HG03432 (cell line): ENCODE data around the gene TIGD4.

Experiments
- ATAC-seq: cut with Tn5 transposase; IDR thresholded peaks from one replicate; pipeline ENCODE4 v1.9.1; 2021; ENCODE audit warnings: mild to moderate bottlenecking, moderate library complexity; ENCODE audit not compliant: unreplicated experiment

Gene TIGD4

DNA sequence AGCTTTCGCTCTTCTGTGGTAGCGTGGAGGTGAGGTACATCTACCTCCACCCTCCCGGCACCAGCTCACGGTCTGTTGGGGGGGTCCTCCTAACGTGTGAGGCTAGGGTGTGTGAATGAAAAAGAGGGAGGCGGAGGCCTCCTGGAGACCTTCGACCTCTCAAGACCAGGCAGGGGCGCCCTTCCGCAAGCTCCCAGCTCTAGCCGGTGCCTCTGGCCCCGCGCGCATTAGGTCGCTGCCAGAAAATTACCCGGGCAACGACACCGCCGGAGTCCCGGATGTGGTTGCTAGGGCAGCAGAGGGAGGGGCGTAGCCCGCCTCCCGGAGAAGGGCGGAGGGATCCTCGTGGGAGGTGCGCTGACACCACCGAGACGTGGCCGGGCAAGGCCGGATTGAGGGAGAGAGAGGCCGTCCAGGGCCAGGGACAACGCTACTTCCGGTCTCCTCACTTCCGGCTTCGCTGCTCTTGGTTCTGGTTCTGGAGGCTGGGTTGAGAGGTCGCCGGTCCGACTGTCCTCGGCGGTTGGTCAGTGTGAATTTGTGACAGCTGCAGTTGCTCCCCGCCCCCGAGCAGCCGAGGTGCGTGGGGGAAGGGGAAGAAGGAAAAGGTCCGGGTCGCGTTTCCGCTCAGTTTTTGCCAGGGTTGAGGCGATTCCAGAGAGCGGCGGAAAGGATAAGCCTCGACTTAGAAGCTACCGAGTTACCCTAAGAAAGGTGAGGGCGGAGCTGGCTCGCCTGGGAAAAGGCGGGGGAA is at the start of gene TIGD4, which contains the start of gene ARFIP1:
Gene TIGD4 (minus strand): TSS at position 218 of the 754 bp plus-strand sequence. CDS start 8,726 bp downstream, outside the sequence.
Gene ARFIP1 (plus strand): TSS at position 442 of the 754 bp plus-strand sequence. CDS start 49,680 bp downstream, outside the sequence.
- ATAC-seq, result peak; percentile 93

DNA sequence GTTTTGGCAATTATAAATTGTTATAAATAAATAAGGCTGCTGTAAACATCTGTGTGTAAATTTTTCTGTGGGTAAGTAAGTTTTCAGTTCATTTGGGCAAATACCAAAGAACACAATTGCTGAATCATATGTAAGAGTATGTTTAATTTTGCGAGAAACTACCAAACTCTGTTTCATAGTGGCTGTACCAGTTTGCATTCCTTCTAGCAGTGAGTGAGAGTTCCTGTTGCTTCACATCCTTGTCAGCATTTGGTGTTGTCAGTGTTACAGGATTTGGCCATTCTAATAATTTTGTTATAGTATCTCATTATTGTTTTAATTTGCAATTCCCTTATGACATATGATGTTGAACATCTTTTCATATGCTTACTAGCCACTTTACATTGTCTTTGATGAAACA is 48.6 kb upstream of the TIGD4 start:
- ATAC-seq, result no peak

DNA sequence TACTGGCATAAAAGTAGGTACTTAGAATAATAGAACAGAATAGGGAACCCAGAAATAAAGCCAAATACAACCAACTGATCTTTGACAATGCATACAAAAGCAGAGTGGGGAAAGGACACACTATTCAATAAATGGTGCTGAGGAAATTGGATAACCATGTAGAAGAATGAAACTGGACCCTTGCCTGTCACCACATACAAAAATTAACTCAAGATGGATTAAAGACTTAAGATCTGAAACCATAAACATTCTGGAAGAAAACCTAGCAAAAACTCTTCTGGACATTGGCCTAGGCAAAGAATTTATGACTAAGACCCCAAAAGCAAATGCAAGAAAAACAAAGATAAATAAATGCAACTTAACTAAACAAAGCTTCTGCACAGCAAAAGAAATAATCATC is 45.8 kb upstream of the TIGD4 start:
- no peak for ATAC-seq

DNA sequence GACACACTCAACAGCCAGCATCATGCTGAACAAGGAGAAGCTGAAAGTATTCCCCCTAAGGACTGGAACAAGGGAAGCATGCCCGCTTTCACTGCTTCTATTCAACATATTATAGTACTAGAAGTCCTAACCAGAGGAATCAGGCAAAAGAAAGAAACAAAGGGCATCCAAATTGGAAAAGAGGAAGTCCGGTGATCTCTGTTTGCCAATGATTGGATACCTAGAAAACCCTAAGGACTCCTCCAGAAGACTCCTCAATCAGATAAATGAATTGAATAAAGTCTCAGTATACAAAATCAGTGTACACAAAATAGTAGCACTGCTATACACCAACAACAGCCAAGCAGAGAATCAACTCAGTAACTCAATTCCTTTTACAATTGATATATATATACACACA is 45.0 kb upstream of the TIGD4 start:
- no peak for ATAC-seq

DNA sequence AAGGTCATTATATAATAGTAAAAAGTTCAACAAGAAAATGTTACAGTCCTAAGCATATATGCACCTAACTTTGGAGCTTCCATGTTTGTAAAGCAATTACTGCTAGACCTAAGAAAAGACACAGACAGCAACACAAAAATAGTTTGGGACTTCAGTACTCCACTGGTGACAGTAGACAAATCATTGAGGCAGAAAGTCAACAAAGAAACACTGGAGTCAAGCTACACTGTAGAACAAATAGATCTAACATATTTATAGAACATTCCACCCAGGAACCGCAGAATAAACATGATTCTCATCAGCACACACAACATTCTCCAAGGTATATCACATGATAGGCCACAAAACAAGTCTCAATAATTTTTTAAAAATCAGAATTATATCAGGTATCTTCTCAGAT is 42.8 kb upstream of the TIGD4 start:
- ATAC-seq, result no peak

DNA sequence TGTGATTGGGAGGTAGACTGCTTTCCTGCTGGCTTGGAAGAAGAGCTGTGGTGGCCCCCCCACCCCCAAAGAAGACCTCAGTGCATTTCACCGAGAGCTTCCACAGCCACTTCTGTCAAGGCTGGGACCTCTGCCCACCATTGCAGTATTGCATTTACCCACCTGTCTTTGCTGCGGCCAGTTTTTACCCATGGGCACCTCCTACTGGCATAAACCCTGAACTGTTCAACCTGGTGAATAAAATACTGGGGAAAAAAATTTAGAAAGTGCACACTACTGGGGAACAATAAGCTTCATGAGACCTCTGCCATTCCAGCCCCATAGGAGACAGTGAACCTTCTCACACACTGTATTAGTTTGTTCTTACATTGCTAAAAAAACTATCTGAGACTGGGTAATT is 40.5 kb upstream of the TIGD4 start:
- ATAC-seq, result no peak

DNA sequence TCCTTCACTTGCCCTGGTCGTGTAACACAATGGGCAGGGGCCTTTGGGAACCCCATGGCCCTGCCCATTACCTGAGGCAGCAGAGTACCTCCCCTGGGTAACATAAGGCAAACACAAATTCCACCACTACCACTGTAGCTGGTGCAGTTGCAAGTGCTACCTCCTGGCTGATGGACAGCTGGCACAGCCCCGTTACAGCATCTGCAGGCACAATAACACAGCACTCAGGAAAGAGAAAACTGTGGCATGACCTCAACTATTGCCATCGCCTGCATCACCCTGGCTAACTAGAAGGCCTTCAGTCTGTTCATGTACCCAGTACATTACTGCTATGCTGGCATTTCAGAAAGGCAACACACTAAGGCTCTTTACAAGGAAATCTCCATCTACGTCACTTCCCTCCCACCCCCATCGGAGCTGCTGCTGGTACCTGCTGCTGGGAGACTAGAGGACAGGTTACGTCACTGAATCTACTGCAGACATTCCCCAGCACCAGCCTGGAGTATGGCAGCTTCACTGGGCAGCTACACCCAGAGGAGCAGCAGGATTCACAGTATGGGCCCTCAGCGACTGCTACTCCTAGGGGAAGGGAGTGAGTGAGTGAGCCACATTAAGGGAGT is 39.6 kb upstream of the TIGD4 start:
- ATAC-seq, result no peak

DNA sequence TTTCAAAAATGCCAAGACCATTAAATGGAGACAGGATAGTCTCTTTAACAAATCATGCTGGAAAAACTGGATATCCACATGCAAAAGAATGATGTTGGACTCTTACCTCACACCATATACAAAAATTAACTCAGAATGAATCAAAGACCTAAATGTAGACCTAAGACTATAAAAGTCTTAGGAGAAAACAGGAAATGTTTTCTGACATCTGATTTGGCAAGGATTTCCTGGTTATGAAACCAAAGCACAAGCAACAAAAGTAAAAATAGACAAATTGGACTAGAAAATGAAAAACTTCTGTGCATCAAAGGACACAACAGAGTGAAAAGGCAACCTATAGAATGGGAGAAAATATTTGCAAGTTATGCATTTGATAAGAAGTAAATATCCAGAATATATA is 37.8 kb upstream of the TIGD4 start:
- ATAC-seq, result no peak

DNA sequence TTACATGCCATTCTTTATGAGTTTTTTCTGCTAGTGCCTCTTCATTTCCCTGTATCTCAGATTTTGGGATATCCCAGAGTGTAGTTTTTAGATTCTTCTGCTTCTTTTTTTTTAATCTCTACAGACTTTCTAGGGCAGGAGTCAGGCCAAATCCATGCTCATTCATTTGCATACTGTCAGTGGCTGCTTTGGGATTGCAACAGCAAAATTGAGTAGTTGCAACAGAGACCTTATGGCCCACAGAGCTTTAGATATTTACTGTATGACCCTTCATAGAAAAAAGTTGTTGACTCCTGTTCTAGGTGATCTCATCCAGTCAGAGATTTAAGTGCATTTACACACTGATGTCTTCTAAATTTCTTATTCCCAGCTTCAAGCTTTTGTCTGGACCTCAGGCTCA is 35.5 kb upstream of the TIGD4 start:
- ATAC-seq, result no peak

DNA sequence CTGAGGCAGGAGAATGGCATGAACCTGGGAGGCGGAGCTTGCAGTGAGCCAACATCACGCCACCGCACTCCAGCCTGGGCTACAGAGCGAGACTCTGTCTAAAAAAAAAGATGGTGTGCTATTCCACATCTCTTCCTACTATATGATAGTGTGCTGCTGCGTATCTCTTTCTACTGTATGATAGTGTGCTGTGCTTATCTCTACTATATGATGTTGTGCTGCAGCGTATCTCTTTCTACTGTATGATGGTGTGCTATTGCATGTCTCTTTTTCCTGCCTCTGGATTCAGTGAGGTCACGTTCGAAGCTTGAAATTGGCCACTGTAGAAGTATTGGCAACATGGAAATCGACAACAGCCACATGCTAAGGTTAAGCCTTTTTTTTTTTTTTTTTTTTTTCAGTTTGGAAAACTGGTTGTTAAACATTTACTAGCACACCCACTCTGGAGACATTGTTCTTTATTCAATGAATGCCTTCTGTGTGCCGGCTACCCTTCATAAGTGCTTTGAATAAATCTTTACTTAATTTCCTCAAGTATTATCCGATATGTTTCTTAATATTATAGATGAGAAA is 31.3 kb upstream of the TIGD4 start:
- no peak for ATAC-seq

DNA sequence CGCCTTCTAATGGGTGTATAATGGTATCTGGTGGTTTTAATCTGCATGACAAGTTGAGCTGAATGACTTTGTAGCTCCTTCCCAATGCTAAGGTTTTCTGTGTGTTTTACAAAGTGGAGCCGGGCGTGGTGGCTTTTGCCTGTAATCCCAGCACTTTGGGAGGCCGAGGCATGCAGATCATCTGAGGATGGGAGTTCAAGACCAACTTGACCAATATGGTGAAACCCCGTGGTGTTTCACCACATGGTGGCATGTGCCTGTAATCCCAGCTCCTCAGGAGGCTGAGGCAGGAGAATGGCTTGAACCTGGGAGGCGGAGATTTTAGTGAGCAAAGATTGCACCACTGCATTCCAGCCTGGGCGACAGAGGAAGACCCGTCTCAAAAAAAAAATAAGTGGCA is 29.1 kb upstream of the TIGD4 start:
- ATAC-seq, result no peak

DNA sequence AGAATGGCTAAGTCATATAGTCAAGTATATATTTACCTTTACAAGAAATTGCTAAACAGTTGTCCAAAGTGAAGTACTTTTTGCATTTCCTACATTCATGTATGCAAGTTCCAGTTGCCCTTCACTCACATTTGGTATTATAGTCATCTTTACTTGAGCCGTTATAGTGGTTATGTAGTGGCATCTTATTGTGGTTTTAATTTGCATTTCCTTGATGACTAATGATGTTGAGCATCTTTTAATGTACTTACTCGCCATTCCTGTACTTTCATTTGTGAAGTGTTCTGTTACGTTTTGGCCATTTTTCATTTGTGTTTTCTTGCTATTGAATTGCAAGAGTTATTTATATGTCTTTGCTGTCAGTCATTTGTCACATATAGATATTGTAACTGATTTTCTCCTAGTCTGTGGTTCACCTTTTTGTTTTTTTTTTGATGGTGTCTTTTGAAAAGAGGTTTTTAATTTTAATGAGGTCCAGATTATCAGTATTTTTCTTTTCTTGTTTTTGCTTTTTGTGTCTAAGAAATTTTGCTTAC is 27.8 kb upstream of the TIGD4 start:
- peak; percentile 46 for ATAC-seq

DNA sequence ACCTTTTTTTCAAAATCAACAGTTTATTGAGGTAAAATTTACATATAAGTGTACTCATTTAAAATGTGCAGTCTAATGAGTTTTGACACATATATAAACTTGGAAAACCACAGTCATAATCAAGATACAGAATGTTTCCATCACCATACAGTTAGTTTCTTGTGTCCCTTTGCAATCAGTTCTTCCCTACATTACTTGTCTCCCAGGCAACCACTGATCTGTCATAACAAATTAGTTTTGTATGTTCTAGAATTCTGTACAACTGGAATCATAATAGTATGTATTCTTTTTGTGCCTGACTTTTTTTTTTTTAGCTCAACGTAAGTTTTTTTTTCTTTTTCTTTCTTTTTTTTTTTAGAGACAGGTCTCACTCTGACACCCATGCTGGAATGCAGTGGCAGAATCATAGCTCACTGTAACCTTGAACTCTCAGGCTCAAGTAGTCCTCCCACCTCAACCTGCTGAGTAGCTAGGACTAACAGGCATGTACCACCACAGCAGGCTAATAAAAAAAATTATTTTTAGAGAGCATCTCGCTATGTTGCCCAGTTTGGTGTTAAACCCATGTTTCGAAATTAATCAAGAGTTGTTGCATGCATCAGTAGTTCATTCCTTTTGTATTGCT is 27.1 kb upstream of the TIGD4 start:
- no peak for ATAC-seq

DNA sequence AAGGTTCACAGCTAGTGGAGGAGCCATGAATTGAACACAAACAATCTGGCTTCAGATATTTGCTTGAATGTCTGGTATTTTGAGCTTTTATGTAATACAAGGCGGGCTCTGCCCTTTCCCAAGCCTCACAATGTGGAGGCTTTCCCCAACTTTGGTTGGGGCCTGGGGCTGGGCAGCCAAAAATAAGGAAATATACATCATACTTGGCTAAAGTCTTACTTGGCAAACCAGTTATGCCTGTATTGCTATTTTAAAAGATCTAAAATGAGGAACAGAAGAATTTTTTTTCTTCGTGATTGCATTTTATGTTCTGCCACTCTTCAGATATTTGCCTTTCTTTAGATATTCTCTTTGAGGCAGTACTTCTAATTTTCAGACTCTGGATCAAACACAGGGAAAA is 26.3 kb upstream of the TIGD4 start:
- ATAC-seq, result no peak

DNA sequence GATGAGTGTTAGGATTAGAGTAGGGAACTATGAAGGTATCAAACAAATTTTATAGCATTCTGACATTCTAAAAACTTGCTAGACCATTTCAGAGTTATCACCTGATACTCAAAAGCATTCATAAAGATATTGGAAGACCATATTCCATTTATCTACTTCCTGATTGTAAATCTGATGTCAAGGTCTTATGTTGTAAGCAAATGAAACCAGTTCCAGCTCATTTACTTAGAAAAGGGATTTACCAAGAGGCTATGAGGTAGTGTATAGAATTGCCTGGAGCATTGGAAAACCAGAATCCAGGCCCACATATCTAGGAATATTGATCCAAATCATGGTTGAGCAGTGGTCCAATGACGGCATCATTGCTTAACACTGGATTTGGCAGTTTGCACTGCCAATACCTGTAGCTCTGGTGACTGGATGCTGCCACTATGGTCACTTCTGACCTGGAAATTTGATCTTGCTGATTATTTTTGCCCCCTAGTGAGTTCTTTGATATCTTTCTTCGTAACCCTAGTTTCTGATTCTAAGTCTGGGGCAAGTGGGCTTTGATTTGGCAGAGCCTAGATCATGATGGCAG is 25.6 kb upstream of the TIGD4 start:
- no peak for ATAC-seq

DNA sequence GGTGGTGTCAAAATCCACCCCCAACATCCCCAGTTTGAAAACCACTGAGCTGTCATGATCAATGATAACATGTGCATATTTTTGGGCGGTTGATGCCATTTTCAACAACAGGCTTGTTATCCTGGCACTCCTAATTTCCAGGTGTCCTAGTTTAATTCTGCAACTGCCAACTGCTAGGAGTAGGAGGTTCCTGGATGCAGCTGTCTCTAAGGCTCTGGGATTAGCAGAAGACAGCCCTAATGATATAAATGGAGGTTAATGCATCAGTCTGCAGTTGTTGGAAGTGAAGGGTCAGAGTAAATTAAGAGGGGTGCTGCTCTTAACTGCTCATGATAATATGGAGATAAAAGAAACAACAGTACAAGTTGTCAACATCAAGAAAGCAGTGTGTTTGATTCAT is 24.0 kb upstream of the TIGD4 start:
- ATAC-seq, result no peak

DNA sequence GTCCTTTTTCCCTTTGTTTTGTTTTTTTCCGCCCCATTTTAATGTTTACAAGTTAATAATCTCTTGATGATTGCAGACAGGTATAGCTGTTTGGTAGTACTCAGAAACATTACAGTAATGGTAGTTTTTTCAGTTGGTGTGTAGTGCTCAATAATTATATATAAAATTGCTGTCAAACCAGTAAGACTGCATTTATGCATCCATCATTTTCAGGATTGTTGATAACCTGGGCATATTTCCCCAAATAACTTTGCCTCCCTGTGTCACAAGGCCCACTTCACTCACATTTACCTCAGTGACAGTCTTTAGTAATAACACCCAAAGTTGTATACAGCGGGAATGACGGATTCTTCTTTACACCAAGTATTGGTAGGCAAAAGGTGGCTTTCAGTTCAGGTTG is 16.4 kb upstream of the TIGD4 start:
- ATAC-seq, result no peak

DNA sequence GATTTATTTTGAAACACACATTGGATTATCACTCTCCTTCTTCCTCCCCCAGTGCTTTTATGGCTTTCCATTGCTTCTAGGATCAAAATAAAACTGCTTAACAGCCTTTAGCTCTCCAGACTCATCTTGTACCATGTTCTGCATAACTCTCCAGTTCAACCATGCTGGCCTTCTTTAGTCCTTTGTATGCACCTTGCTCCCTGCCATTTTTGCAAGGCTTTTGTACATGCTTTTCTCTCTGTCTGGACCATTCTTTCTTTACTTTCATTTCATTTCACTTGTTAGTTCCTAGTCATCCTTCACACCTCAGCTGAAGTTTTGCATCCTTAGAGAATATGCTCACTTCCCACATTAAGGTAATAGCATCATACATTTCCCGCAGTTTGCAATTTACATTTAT is 7.1 kb upstream of the TIGD4 start:
- ATAC-seq, result no peak

DNA sequence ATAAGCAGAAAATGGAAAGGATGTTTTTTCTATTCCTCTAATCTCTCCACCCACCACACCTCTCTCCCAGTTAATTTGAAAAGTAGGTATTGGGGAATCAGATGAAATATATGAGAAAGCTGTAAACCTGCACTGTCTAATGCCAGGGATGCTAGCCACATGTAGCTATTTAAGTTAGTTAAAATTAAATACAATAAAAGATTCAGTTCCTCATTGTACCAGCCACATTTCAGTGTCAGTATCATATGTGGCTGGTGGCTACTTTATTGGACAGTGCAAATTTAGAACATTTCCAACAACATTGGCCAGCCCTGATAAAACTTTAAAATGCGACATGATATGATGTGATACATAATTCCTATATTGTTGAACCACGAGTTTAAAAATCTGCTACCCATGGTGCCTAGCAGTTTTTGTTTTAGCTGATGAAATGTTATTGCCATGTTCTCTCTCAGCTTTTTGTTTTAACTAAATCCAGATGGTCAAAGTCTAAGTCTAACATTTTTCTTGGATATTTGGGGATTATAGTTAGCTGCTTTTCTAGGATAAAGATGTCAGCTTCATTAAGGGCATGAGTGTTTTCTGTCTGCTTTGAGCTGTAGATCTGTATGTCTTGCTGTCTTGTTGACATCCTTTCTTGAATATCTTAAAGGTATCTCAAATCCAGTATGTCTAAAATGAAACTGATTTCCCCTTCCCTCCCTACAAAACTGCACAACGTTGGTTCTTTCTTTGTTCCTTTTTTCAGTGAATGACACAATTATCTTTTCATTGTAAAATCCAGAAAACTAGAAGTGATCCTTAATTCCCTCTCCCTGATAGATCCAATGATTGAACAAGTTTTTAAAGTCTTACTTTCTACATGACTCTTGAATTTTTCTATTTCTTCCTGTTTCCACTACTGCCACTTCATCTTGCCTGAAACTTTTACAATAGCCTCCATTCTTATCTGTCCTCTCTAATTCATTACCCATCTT is 6.4 kb upstream of the TIGD4 start:
- no peak for ATAC-seq
